Measurements from ENCODE around the gene ETV4. TPM values are rescaled to one million over a fixed set of nuclear protein-coding genes. Genes with fewer than 3 reads are reported as not detected.

ETV4 gene
- total and polyA plus RNA-seq, 2 of the 13 experiments (the other 11 are each of a cell fraction or from before 2014, with no cell fraction given): 128 to 330 TPM

GRCh38 chr17:43545383-43545632 is 832 bp downstream of the ETV4 start (continued):
- TF ChIP-seq ZBTB34 (CRISPR knock-in tag; IDR thresholded peaks at IDR 0.05) (no peak), ETV6 (CRISPR knock-in tag; conservative IDR thresholded peaks at IDR 0.05) (peak; percentile 85; the same call in 1 of the 2 replicates), KLF6 (CRISPR knock-in tag; IDR thresholded peaks at IDR 0.05) (0 out of 2 replicates have a peak, but pooled peaks have one; percentile 72), TBL1XR1 (IDR thresholded peaks at IDR 0.05; ENCODE audit: borderline replicate concordance, low read length, partially characterized antibody) (no peak), PCBP1 (IDR thresholded peaks at IDR 0.05; ENCODE audit: borderline replicate concordance, low read depth, low read length) (no peak), GZF1 (CRISPR knock-in tag; IDR thresholded peaks at IDR 0.05) (no peak), NONO (IDR thresholded peaks at IDR 0.05) (no peak), NONO (CRISPR knock-in tag; conservative IDR thresholded peaks at IDR 0.05) (no peak; the same call in 1 of the 2 replicates), SMYD3 (CRISPR knock-in tag; IDR thresholded peaks at IDR 0.05) (no peak), ZNF557 (CRISPR knock-in tag; IDR thresholded peaks at IDR 0.05) (peak; percentile 17; the same call in 1 of the 2 replicates), DDIT3 (CRISPR knock-in tag; IDR thresholded peaks at IDR 0.05) (no peak), ZNF768 (CRISPR knock-in tag; IDR thresholded peaks at IDR 0.05) (peak; percentile 69), HOXA9 (CRISPR knock-in tag; IDR thresholded peaks at IDR 0.05; ENCODE audit: borderline replicate concordance) (no peak), SALL2 (CRISPR knock-in tag; IDR thresholded peaks at IDR 0.05) (no peak), CEBPB (IDR thresholded peaks at IDR 0.05; ENCODE audit: borderline replicate concordance, low read depth, low read length) (no peak), CEBPZ (IDR thresholded peaks at IDR 0.05; ENCODE audit: low read length) (no peak), NCOR1 (IDR thresholded peaks at IDR 0.05; ENCODE audit: borderline replicate concordance, low read length) (no peak), TOPORS (CRISPR knock-in tag; IDR thresholded peaks at IDR 0.05) (no peak), GTF3A (CRISPR knock-in tag; conservative IDR thresholded peaks at IDR 0.05) (no peak), NFE2L1 (CRISPR knock-in tag; IDR thresholded peaks at IDR 0.05; ENCODE audit: borderline replicate concordance) (no peak), ZBTB49 (CRISPR knock-in tag; IDR thresholded peaks at IDR 0.05; ENCODE audit: borderline replicate concordance) (no peak), CERS6 (CRISPR knock-in tag; IDR thresholded peaks at IDR 0.05) (no peak)
